Left renal cortex interstitium (tissue), 4 donors: ENCODE data around the gene DACT3. TPM values are rescaled to one million over a fixed set of nuclear protein-coding genes. Genes with fewer than 3 reads are reported as not detected.

Source experiments
- DNase-seq, 4 donors: peaks; one replicate each; pipeline ENCODE4 v3.0.0-alpha.2; 2013; ENCODE audit warnings: low read depth in 4 of 4, low spot score in 2 of 4, missing footprints in 1 of 4
- polyA plus RNA-seq, 4 donors: library from polyadenylated mRNA; unstranded; fragments of 120-200 nt; gene quantifications; one replicate each; pipeline ENCODE4 v1.2.1, GENCODE V29; 2013; ENCODE audit not compliant: insufficient read length in 4 of 4

The DACT3 gene
- polyA plus RNA-seq, 4 donors = 24.0 to 33.8 (median 30.0) TPM

DNA sequence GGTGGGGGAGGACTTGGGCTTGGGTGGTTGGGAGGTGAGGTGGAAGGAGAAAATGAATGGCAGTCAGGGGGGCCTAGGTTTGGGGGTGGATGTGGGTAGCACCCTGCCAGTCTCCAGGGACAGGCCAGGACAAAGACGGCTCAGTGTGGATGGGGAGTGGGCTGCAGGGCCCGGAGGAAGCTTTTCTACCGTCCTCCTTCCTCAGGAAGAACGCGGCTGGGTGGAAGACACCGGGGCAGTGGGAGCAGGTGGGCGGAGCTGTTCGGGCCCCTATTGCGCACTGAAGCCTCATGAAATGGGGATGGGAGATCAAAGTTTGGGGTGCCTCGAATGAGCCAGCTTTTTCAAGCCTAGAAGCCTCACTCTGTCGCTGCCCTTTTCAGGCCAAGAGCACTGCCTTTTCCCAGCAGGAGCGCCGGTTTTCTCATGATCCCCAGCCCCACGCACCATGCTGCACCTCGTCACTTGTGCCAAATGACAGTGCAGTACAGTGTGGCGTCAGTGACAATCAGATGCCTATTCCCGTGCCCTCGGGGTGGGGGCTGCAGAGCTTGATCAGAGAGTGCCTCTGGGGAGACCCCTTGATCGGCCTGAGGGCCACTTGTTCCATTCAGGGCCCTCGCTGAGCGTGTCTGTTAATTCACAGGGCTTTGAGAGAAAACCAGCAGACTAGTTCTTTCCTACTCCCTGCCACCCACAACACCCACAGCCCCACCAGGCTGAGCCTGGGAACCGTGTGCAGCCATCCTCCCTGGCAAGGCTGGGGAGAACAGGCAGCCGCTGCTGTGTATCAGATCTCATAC lies 58.4 kb downstream of the DACT3 start:
- DNase-seq = no peak

DNA sequence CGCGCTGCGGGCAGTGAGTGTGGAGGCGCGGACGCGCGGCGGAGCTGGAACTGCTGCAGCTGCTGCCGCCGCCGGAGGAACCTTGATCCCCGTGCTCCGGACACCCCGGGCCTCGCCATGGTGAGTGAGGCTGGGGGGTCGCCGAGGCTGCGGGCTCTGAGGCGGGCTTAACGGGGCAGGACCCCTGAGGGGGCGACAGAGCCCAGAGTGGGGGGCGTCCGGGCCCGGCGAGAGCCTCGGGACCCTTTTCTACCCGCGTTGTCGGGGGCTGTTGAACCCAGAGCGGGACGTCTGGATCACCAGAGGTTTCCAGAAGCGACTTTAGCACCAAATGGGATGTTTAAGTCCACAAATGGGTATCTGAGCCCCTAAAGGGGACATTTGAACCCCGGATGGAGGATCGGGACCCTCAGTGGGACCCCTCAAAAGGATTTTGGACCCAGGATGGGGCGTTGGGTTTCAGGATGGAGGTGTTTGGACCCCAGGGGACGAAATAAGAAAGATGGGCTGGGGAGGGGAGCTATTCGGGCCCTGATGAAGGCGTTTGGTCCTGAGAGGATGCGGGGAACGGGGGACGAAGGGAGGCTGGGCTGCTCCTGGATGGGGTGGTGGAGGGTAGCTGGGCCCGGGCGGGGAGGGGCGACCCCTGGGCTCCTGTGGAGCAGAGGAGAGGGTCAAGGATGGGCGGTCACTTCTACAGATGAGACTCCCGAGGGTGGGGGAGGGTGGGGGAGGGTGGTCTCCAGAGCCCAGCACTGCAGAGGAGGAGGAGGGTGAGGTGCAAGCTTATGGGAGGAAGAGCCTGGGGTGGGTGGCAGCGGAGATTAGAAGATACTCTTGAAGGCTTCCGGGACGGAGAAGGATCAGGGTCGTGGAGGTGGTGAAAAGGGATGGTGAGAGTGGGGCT lies 59.4 kb downstream of the DACT3 start, which contains the start of gene CALM3:
CALM3 (plus strand) TSS at position 13 of the 907 bp plus-strand sequence; CDS start at position 118, 105 bp downstream.
- DNase-seq = no peak

- peak; percentile 96 to 100 (median 99) for DNase-seq
Measured at GRCh38 chr19:46600384-46601317, 60.3 kb downstream of the DACT3 start.

DNA sequence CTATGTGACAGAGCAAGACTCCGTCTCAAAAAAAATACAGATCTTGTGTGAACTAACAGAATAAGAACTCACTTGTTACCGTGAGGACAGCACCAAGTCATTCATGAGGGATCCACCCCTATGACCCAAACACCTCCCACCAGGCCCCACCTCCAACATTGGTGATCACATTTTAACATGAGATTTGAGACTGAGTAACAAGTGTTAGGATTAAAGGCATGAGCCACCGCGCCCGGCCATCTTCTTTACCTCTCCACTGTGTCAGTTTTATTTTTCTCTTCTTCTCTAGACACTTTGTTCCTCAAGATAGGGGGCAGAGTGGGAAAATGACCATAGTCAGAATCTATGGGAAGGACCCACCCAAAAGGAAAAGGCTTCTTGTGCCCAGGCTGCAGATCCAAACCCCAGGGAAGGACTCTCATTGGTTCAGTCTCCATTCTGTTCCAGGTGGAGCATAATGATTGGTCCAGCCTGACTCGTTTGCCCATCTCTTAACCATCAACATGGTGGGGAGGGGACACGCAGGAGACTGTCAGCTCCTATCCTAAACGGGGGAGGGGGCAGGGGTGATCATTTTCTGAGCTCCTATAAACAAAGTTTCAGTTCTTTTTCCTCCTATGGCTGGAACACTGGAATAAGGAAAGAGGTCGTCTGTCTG lies 61.1 kb downstream of the DACT3 start:
- no peak for DNase-seq

- no peak for DNase-seq
Measured at GRCh38 chr19:46598372-46598917, 62.5 kb downstream of the DACT3 start.

Other genes starting within 250 kb of the DACT3 start
- gene CCDC8, start 247.6 kb downstream of the DACT3 start, polyA plus RNA-seq = 10 to 100 TPM; 52.0 to 76.4 (median 60.9) TPM
- gene PNMA8C, start 232.2 kb downstream of the DACT3 start, polyA plus RNA-seq = under 1 TPM; 0.58 to 0.74 (median 0.69) TPM
- gene PNMA8A, start 189.6 kb downstream of the DACT3 start, polyA plus RNA-seq = 10 to 100 TPM; 45.6 to 75.2 (median 50.6) TPM
- 1 to 10 TPM; 3.9 to 7.4 (median 5.0) TPM for gene PNMA8B, start 165.3 kb downstream of the DACT3 start, polyA plus RNA-seq
- gene CALM3, start 59.9 kb downstream of the DACT3 start, polyA plus RNA-seq = 100 to 1,000 TPM; 405 to 493 (median 431) TPM
- 1 to 10 TPM; 2.1 to 3.1 (median 2.5) TPM for gene PTGIR, start 36.1 kb downstream of the DACT3 start, polyA plus RNA-seq
- gene GNG8, start 25.0 kb downstream of the DACT3 start, polyA plus RNA-seq = 1 to 10 TPM; 1.2 to 7.7 (median 4.1) TPM
- gene PRKD2, start 55.9 kb upstream of the DACT3 start, polyA plus RNA-seq = 10 to 100 TPM; 31.1 to 53.7 (median 41.1) TPM
- 10 to 100 TPM; 15.7 to 29.3 (median 26.4) TPM for gene FKRP, start 84.9 kb upstream of the DACT3 start, polyA plus RNA-seq
- gene STRN4, start 85.3 kb upstream of the DACT3 start, polyA plus RNA-seq = 100 to 1,000 TPM in 1 of 4 donors, 10 to 100 TPM in 3; 74.9 to 113 (median 91.5) TPM
- 10 to 100 TPM; 39.3 to 47.1 (median 43.0) TPM for gene SLC1A5, start 127.4 kb upstream of the DACT3 start, polyA plus RNA-seq
- gene AP2S1, start 189.7 kb upstream of the DACT3 start, polyA plus RNA-seq = 100 to 1,000 TPM in 2 of 4 donors, 10 to 100 TPM in 2; 83.5 to 112 (median 100) TPM
- 10 to 100 TPM; 46.3 to 55.2 (median 48.6) TPM for gene ARHGAP35, start 199.8 kb upstream of the DACT3 start, polyA plus RNA-seq